ACC112 (cell line): ENCODE results near the gene CD79B.
"Not testable (repeated sequence)": the region's sequence is repeated elsewhere in the genome, so short reads cannot be mapped to it uniquely, and the experiment has no call there.

Experiments used
- H2AFZ ChIP-seq: fragments of 200-600 bp; sonication (generic); one replicate; pipeline ENCODE4 v1.6.0; 2017; ENCODE audit warnings: antibody characterized with exemption, low read length; ENCODE audit not compliant: unreplicated experiment
- H3K27ac ChIP-seq: fragments of 200-600 bp; sonication (generic); 2 replicates; pipeline ENCODE4 v1.5.1; 2014; ENCODE audit warnings: low read depth, mild to moderate bottlenecking, antibody characterized with exemption, low read length, moderate library complexity
- H3K27me3 ChIP-seq: fragments of 200-600 bp; sonication (generic); 2 replicates; pipeline ENCODE4 v1.6.1; 2014; ENCODE audit warnings: mild to moderate bottlenecking, antibody characterized with exemption, low read length, moderate library complexity, mixed read lengths; ENCODE audit not compliant: insufficient read depth
- H3K36me3 ChIP-seq: fragments of 200-600 bp; sonication (generic); 2 replicates; pipeline ENCODE4 v1.6.1; 2016; ENCODE audit warnings: mild to moderate bottlenecking, antibody characterized with exemption, low read length, moderate library complexity, mixed read lengths; ENCODE audit not compliant: insufficient read depth
- H3K4me1 ChIP-seq: fragments of 200-600 bp; sonication (generic); one replicate; pipeline ENCODE4 v1.6.1; 2016; ENCODE audit warnings: low read length, mixed read lengths; ENCODE audit not compliant: insufficient read depth, unreplicated experiment, control insufficient read depth
- H3K4me3 ChIP-seq: fragments of 200-600 bp; sonication (generic); 2 replicates; pipeline ENCODE4 v1.5.1; 2014; ENCODE audit warnings: mild to moderate bottlenecking, low read depth, low read length
- H3K79me2 ChIP-seq: fragments of 200-600 bp; sonication (generic); one replicate; pipeline ENCODE4 v1.6.0; 2016; ENCODE audit warnings: low read length; ENCODE audit not compliant: control insufficient read depth, unreplicated experiment, insufficient read depth

The CD79B gene

DNA sequence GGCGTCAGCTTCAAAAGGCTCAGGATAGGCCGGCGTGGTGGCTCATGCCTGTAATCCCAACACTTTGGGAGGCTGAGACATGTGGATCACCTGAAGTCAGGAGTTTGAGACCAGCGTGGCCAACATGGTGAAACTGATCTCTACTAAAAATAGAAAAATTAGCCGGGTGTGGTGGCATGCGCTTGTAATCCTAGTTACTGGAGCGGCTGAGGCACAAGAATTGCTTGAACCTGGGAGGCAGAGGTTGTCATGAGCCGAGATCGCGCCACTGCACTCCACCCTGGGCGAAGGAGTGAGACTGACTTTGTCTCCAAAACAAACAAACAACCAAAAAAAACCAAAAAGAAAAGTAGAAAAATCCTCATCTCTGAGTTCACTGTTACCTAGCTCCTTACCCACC lies 47.0 kb downstream of the CD79B start:
- not testable (repeated sequence) for H3K4me1 ChIP-seq, H3K36me3 ChIP-seq, H2AFZ ChIP-seq, H3K4me3 ChIP-seq, H3K79me2 ChIP-seq, H3K27ac ChIP-seq, H3K27me3 ChIP-seq

DNA sequence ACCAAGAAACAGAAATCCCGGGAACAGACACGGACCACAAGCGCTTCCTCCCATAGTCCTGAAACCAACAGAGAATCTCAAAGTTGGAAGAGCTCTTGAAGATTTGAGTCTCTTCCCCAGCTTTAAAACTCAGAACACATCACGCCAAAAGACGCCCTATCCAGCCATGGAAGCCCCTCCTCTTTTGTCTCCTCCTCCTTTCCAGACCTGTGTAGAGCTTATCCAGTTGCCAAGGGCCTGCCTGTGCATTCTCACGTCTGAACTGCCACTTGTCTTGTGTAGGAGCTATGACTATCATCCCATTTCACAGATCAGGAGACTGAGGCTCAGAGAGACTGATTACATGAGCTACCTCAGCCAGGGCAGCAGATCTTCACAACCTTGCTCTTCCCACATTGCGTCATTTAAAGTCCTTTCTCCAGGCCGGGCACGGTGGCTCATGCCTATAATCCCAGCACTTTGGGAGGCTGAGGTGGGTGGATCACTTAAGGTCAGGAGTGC lies 49.5 kb downstream of the CD79B start:
- H3K27me3 ChIP-seq, H3K36me3 ChIP-seq, H3K4me3 ChIP-seq, H3K79me2 ChIP-seq, H3K4me1 ChIP-seq, H2AFZ ChIP-seq, H3K27ac ChIP-seq: not testable (repeated sequence)

DNA sequence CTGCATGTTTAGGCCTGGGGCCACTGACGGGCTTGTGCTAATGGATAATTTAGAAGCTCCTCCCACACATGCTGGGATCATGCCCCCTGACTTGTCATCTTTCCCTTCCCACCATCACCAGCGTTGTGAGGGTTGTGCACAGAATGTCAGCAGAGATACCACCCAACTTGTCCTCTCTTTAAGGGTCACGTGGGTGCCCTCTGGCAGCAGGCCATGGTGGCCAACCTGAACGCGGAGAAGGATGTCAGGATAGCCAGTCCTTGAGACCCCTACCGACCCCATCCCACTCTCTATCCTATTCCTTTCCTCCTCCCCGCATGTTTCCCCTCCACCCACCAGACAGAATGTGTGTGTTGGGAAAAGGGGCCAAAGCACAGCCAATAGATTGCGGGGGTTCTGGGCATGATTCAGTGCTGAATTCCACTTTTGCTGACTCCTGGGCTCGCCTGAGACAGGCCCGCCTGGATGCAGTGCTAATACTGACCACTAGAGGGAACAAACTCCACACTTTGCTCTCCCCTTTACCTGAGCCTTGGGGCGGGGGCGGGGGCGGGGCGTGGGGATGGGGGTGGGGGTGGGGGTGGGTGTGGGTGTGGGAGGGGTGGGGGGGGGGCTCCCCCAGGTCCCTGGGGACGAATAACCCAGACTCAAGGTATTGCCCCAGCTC lies 50.1 kb downstream of the CD79B start, which contains the start of gene GH2:
TSS of gene GH2 (minus strand) at position 10 of the 667 bp plus-strand sequence. CDS start 143 bp downstream, outside the sequence.
- Histone ChIP-seq H3K27ac (no peak within 1 kb of the TSS), H3K4me1 (no peaks in the 10 kb centered on the region), H3K27me3 (peaks cover 7% of the 10 kb centered on the region; the same call in 1 of the 2 replicates), H3K36me3 (no peaks in the 10 kb centered on the region), H3K79me2 (no peaks in the 10 kb centered on the region), H3K4me3 (no peak within 1 kb of the TSS), H2AFZ (no peak within 1 kb of the TSS)

DNA sequence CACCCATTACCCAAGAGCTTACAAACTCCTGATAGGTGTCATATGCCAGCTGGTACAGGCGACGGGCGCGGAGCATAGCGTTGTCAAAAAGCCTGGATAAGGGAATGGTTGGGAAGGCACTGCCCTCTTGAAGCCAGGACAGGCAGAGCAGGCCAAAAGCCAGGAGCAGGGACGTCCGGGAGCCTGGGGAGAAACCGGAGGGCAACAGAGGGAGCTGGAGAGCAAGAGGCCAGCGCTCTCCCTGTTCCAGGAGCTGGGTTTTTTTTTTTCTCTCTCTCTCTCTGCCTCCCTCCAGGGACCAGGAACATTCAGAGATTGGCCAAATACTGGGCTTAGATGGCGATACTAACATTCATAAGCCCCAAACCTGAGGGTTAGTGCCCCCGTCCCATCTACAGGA lies 50.8 kb downstream of the CD79B start:
- H3K4me1 ChIP-seq, H3K36me3 ChIP-seq, H3K79me2 ChIP-seq, H3K4me3 ChIP-seq, H3K27ac ChIP-seq, H2AFZ ChIP-seq: not testable (repeated sequence)
- peaks cover 12% of the 10 kb centered on the region; the same call in 1 of the 2 replicates for H3K27me3 ChIP-seq

DNA sequence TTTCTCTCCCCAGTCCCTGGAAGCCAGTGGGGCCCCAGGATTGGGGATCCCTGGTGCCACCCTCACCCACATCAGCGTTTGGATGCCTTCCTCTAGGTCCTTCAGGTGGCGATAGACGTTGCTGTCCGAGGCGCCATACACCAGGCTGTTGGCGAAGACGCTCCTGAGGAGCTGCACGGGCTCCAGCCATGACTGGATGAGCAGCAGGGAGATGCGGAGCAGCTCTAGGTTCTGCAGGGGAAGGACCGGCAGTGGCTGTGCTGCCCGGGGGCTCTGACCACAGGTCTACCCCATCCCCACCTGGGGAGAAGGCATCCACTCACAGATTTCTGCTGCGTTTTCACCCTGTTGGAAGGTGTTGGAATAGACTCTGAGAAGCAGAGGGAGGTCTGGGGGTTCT lies 51.4 kb downstream of the CD79B start:
- Histone ChIP-seq H3K4me3 (no peak overlapping the region), H3K4me1 (no peaks in the 10 kb centered on the region), H3K27ac (no peak overlapping the region), H2AFZ (no peak overlapping the region), H3K79me2 (no peaks in the 10 kb centered on the region), H3K36me3 (no peaks in the 10 kb centered on the region), H3K27me3 (peaks cover 12% of the 10 kb centered on the region; the same call in 1 of the 2 replicates)
